HG03280 (cell line): ENCODE data around the gene SPTBN1.

Source experiments
- ATAC-seq: cut with Tn5 transposase; IDR thresholded peaks from one replicate; pipeline ENCODE4 v1.9.1; 2021; ENCODE audit warnings: mild to moderate bottlenecking, moderate library complexity; ENCODE audit not compliant: unreplicated experiment

SPTBN1 gene

DNA sequence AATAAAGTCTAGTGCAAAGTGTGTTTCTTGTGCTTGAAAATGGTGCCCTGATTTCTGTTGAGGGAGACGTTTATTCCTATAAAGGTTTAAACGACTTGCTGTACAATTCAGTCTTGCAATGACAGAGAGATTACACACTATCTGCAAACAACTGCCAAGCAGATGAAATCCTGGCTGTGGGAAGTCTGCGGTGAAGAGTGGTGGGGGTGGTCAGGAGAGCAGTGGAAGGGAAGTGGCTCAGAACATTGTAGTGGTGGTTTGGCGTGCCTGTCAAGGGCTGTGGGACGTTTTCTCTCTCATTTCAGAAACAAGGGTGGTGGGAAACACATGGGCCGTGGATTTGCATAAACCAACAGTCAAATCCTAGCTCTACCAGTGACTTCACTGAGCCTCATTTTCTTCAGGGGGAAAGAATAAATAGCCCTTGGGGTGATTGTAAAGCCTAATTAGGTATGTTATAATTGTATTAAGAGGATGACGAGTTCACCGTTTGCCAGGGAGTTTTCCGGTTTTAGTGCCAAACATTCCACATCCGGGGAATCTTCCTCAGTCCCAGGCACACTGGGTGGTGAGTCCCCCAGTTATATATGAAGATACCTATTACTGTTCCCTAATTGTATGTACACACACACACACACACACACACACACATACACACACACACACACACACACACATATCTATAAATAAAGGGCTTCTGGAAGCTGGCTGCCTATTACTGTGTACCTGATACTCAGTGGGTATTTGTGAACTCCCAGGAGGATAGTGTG lies 115.0 kb downstream of the SPTBN1 start:
- ATAC-seq: peak; percentile 64

DNA sequence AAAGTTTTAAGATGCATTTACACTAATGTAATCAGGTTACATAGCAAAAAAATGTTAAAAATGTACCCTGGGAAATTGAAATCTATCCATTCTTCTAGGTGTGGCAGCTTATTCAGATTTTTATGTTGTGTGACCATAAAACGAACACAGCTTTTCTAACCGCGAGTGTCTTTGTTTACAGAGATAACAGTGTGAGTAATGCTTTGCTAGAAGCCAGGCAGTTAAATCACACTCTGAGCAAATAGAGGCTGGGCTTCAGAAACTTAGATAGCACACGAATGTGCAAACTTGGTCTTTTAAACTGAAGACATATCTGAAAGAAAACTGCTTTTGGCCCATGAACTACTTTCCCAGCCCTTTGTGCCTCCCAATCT lies 116.1 kb downstream of the SPTBN1 start:
- ATAC-seq: no peak

DNA sequence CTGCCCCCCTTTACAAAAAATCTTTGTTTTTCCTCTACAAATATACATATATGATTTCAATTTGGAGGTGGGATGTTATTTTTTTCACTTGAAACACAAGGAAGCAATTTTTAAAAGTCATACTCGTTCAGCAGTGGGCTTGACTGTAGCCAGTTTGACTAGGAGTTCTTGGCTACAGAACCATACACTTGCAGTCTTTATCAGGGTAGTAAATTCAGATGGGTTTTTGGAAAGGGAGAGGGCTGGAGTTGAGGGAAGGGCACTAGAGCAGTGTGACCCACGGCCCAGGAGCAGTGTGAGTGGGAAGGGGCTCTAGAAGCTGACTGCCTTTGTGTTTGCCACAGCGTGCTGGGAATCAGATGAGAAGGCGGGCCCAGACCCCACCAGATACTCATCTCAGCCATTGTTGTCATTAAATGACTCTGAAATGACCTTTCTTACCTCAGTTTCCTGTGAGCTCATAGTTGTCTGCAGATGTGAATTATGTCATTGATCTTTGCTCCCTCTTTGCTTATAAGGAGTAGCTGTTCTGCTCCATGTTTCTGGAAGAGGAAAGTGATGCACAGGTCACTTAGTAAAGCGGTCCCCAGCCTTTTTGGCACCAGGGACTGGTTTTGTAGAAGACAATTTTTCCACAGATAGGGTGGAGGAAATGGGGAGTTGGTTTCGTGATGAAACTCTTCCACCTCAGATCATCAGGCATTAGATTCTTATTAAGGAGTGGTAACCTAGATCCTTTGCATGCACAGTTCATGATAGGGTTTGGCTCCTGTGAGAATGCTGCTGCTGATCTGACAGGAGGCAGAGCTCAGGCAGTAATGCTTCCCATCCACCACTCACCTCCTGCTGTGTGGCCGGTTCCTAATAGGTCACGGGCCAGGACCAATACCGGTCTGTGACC lies 116.8 kb downstream of the SPTBN1 start:
- ATAC-seq: no peak

DNA sequence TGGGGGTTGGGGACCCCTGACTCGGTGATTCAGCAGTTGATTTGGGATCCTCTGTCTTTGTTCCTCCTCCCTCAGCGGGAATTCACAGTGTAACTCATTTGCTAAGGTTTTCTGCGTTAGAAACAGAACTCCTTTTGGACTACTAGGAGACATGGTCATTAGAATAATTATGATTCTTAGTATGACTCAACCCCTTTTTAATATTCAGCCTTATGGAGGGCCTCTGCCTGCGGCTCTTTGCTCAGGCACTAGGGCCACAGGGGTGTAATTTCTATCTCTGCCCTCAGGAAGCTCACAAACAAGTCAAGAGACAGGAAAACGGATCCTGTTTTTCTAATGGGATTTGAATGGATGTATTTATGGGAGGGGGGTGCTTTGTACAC lies 117.4 kb downstream of the SPTBN1 start:
- no peak for ATAC-seq

DNA sequence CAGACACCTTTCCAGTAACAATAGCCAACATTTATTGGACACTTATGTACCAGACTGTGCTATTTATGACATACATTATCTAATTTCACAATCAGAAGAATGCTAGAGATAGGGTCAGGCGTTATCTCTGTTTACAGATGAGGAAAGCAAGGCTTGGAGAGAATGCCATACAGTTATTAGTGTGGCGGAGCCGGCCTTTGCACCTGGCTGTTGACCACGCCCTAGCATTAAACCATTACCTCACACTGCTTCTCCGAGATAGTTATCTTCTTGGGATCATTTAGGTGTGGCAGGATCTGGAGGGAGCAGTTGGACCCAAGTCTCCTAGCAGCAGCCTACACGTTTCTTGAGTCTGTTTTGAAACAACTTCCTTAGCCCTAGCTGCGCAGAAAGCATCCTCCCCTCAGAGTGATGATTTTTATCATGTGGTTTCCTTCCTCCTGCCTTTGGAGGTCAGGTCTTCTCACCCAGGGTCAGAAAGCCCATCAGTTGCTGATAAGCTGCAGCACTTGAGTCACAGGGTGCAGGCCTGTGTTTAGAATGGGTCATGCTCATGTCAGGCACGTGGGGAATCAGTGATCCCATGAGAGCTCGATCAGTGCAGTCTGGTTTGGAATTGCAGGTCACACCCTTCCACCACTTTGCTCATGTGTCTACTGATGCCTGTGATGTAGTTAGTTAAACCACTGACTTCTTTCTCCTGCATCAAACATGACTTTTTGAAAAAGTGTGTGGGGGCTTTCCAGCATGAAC lies 118.2 kb downstream of the SPTBN1 start:
- no peak for ATAC-seq

DNA sequence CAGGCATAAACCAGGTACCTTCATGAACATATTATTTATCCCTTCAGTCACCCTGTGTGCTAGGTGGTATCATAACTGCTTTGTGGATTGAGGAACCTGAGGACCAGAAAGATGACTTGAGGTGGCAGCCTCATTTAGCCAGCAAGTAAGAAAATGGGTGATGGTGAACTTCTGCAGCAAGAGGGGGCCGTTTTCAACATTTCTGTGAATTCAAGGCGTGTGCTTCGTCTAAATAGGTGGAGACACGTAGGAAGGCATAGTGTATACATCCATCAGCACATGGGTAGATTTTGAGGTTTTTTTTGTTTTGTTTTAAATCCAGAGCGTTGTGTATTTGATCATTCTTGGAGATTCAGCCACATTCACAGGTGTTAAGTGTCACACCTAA lies 118.7 kb downstream of the SPTBN1 start:
- no peak for ATAC-seq

DNA sequence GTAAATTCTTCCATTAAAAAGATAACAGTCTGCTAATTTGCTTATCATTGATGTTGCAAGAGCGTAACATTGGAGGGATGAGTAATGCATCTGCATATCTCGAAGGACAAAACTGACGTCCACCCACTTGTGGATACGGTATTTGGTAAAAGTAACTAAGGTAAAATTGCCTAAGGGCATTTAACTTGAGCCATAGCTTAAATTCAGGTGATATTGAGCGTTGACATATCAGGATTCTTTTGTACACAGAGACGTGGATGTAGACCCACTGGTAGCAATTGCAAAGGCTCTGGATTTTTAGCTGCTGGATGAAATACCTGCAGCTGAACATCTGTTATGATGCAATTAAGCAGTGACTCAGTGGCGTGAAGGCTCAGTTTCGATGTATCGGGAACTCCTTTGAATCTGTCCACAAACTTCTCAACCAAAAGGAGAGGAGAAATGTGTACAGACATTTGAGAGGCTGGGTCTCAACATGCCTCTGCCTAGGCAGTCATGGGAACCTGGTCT lies 119.3 kb downstream of the SPTBN1 start:
- ATAC-seq: no peak

DNA sequence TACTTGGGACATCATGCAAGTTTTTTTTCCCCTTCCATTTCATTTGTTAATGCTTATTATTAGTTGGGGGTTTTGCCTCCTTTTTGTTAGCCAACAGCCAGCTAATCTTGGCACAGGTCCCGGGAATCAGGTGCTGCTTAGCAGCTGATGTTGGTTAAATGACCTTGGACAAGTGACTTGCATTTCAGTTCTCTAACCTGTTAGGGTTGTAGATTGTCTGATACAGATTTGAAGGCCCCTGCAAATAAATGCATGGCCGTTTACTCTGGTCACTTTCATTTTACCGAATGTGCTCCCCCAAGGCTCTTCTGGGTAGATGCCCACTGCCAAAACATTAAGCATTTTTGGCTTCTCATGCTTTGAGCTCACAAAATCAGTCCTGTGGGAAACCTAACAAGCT lies 120.9 kb downstream of the SPTBN1 start:
- no peak for ATAC-seq

DNA sequence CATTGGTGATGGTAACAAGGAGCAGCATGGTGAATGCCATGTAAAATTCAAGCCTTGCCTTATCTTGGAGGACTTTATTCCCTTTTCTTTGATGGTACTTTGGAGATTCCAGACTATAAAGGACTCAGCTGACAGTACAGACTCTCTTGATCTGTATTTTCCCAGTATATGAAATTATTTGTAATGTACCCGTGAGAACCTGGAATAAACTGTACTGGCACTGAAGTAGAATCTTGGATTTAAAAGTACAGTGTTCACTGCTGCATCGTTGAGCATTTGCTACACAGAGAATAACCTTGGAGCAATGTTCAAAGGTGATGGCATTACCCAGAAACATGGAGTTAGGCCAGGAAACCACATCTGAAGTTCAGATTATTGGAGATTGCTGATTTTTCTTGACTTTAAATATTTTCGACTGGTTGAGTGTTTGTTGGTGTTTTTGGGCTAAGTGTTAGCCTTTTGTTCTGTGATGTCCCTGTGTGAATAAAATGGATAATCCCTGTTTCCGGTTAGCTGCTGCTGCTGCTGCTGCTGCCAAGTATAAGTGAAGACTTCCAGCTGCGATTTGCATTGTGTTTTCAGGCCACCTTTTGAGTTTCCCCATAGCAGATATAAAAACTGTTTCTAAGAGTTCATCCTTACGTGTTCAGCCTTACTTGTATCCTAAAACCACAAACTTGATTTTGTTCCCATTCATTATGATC lies 122.0 kb downstream of the SPTBN1 start:
- no peak for ATAC-seq

DNA sequence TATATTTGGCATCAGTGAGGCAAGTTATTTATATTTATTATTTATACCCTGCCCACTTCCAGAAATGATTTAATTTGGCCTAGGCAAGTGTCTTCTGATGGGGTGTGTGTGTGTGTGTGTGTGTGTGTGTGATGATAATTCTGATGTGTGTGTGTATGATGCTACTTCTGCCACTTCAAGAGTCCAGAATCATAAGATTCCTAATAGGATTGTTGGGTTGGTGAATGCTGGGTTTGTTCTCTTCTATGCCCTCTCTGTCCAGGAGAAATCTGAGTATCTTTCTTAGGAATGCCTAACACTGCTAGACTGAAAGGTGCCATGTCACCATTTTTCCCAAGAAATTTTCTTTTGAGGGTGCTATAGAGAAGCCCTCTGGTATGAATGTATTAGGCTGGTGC lies 122.5 kb downstream of the SPTBN1 start:
- ATAC-seq: no peak

DNA sequence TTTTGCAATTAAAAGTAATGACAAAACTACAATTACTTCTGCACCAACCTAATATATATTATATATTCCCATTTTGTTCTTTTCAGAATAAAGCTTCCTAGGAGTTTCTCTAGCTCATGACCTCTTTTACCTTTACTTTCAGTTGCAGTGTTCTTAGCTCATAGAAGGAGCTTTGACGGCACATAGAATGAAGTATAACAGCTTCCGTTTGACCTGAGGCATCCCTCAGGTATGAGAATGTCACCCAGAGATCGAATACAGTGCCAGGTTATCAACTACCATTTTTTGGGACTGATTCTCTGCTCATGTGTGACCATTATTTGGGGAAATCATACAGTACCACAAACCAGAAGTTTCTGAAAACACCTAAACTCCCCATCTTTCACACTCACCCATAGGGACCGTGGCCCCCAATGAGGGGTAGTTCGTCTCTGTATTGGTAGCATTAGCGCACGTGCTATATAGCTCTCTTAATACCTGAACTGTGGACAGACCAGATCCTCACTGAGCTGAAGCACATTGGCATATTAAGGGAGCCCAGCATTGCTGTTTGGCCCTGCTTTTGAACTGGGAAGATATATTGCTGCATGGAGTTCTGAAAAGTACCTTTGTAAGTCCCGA lies 123.0 kb downstream of the SPTBN1 start:
- ATAC-seq: no peak

DNA sequence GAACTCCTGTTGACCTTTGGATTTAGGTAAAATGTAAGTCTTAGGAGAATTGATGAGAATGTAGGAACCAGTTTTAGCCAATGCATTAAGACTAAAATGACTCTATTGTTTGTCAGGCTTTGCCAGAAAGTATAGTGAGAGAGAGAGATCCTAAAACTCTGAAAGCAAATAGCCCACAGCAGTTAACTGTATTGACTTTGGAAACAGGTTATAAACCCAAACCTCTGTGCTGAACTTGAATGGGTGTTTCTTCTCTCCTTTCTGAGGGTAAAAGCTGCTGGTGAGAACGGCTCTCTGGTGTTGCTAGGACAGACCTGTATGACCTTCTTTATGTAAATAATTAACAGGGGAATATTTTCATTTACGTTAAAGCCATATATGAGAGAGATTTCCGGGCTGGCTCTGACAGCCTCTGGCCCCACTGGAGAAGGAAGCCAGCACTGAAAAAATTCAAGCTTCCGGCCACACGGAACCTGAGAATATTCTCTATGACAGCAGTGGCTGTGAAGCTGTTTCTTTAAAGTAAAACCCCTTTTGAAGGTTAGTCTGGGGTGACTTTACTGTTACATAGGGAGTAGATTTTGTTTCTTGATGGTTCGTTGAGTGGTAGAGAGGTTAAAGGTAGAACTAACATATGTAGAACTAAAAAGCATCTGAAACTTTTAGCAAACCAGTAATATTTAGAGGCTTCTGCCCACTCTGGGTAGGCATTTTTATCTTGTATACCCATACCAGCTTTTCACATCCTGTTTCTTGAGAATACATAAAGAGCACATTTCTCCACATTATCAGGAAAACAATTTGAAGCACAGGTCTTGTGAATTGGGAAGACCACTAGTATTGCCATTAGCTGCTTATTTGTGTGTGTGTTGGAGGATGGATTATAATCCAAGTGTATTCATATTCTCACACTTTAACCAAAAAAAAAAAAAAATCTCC lies 123.8 kb downstream of the SPTBN1 start:
- ATAC-seq: peak; percentile 62

DNA sequence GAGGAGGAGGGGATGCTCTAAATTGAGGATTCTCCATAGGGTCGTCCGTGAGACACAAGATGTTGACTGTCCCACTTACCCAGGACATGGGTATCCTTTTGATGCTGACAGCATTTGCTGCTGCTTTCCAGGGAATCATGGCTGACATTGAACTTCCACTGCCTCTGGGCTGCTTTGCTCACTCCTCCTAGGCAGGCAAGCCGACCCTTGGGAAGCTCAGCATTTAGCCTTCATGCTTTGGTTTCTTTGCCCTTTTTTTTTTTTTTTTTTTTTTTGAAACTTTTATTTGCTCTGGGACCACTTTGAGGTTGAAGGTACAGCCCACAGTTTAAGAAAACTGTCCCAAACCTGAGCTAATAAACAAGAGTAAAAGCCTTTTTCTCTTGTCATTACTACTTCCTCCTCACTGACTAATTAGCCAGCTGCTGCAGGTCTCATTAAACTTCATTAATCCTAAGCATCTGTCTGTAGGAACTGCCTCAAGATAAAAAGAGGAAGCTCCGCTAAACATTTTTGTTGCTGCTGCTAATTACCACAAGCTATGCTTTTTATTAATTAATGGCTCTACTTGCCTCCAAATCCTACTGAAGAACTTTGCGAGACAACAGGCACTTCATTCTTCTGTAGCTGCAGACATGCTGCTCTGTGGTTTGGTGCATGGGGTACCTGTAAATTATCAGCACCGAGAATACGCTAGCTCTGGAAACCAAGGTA lies 125.4 kb downstream of the SPTBN1 start:
- no peak for ATAC-seq

DNA sequence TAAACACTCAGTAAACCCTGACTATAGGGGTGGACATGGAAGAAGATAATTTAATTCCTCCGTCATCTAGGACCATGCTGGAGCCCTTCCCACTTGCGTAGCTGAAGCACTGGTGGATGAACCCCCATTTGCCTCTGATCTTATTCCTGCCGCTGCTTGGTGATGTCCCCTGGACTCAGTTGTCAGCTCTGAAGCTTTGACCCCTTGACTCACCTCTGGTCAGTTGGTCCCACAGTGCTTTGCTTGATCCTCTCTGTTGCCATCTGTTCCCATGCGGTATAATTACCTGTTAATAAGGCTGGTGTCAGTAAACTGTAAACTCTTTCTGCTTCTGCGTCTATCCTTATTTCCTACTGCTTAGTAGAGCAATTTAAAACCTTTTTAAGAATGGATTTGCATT lies 126.9 kb downstream of the SPTBN1 start:
- no peak for ATAC-seq

DNA sequence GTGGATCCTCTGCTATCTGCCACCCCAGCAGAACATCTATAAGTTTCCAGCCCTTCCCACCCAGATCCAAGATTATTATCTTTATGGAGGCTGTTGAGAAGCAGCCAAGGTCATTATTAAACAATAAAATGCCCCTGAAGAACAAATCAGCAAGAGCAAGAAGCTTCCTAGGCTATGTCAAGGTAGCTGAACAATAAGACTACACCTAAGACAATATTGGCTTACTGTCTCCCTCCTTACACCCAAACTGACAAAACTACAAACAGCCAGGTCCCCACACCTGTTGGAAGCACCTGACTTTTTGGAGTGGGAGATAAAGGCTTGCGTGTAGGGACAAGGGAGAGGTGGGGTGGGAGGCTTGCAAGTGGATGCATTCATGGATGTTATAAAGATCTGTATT lies 128.5 kb downstream of the SPTBN1 start:
- no peak for ATAC-seq

DNA sequence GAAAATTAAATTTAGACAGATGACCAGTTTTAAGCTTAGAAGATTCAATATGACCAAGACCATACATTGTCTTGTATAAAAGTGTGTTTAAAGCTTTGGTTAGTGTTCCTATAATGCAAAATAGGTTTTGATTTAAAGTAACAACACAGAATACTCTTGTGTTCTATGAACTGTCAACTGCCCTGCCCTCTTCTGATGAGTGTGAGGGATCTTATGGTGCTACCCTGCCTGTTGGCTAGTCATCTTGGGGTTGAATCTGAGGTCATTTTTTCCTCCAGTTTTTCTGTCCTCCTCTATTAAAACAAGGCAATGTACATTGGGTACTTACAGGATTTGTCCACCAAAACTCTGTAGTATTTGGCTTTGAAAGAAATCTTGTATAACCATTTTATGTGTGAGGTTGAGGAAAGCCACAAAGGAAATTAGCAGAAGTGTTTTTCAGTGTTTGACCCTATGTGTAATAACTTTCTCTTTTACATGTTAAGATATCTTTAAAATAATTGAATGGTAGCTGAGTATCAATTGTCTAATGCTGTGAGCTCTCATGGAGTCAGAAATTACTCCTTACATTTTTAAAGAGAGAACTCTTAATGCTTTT lies 129.1 kb downstream of the SPTBN1 start:
- no peak for ATAC-seq

DNA sequence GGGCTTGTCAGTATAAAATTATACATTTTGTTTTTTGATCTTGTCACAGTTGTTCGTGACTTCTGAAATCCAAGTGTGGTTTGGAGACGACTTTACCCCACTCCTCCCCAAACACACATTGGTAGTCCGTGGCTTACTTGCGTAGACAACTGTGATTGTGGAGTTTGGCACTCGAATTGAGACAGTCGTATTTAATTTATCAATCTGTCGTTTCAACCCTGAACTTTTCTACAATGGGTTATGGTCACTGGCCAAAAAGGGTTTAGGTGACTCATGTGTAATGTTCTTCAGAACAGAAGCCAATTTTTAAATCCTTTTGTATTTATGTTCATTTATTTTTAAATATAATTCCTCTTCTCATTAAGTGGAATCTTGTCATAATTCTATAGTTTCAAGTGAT lies 129.9 kb downstream of the SPTBN1 start:
- ATAC-seq: no peak

DNA sequence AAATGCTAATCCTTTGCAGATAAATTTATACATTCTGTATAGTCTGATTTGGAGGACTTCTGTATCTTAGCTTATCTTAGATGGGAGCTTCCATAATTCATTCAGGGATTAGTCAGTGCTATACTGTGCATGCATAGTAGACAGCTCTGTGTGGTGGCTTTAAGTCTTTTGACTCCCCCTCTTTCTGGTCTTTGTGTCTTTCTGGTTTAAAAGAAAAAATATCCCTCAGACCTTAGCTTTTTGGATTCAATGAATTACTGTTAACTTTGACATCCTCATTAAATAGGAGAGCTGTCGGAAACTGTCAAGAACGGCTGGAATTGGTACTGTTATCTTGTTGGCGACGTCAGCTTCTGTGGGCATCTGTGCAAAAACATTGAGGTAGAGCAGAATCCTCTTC lies 130.4 kb downstream of the SPTBN1 start:
- ATAC-seq: no peak
